Measurements from ENCODE around the gene EFCAB12.
"Not testable (repeated sequence)": the region's sequence is repeated elsewhere in the genome, so short reads cannot be mapped to it uniquely, and the experiment has no call there.

The EFCAB12 gene

DNA sequence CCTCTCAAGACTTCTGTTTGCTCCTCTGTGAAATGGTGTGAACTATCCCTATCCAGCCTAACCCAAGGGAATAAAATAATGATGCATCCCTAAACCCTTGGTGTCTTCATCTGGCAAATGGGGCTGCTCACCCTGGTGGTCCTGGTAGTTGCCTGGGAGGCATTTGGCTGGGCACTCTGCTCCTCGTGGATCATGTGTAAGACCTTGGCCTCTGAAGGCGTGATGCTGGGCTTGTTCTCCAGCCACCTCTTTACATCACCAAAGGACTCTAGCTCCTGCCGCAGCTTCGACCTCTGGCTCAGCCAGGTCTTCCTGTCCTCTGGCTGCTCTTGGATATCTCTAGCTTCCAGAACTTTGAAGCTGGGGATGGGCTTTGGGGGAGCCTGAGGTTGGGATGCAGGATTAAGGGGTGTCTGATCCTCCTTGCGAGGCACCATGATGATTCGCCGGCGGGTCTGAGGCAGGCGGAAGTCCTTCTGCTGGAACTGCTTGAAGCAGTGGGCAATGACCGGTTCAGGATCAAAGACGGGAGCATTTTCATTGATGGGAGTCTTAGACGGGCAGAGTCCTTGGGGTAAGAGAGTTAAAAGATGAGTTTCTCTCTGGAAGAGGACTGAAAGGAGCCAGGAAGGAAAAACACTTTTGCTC, 7.1 kb downstream of the EFCAB12 start:
- no peak for DNase-seq (ENCODE audit: low read depth in 2 of 2)

DNA sequence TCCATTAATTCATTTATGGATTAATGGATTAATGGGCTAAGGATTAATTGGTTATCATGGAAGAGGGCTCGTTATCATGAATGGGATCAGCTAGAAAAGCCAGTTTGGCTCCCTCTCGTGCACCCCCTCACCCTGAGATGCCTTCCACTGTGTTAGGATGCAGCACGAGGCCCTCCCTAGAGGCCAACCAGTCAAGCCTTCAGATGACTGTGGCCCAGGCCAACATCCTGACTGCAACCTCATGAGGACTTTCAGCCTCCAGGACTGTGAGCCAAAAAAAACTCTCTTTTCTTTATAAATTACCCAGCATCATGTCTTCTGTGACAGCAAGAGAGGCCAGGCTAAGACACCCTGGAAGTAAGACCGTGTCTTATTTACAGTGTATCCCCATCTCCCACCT, 9.0 kb downstream of the EFCAB12 start:
- DNase-seq (ENCODE audit: low read depth in 2 of 2) = no peak

DNA sequence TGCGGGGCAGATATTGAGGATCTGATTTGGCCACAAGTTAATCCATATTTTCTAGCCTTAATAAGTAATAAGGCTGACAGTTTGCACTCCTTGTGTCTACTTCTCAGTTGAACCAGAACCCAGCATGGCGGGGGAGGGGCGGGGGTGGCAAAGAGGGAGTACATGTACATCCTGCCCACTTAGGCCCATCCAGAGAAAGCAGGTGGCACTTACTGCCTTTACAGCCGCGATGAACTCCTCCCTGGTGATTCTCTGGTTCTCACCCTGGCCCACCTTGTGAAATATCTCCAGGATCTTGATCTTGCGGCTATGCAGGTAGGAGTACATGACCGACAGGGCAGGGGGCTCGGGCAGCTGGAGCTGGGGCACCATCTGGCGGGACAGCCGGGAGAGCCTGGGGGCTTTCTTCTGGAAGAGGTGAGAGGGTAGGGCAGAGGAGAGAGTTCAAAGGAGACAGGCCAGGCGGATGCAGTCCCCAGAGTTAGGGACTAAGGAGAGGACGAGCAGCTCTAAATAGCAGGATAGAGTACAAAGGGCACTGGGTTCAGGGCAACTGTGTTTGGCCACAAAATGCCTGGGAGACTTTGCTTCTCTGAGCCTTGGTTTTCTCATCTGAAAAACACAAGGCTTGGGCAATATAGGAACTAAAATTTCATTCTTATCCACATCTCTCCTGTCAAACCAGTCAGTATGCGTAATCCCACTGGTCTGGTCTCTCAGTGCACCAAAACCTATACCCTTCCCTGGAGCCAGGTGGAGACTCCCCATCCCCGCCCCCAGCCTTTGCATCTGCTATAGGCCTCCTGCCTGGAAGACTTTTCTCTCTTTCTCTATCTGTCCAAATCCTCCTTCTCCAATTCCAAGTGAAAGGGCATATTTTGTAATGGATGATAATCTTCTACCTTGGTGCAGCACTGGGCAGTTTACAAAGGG, 10.1 kb downstream of the EFCAB12 start:
- DNase-seq (ENCODE audit: low read depth in 2 of 2) = no peak

DNA sequence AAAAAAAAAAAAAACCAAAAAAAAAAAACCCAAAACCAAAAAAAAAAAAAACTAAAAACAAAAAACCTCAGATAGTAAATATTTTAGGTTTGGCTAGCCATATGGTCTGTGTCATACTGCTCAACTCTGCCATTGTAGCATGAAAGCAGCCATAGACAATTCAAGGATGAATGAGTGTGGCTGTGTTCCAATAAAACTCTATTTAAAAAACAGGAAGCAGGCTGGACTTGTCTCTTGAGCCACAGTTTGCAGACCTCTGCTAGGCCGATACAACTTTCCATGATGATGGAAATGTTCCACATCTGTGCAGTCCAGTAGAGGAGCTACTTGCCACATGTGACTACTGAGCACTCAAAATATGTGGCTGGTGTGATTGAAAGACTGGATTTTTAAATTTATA, 11.1 kb downstream of the EFCAB12 start:
- no peak for DNase-seq (ENCODE audit: low read depth in 2 of 2)

DNA sequence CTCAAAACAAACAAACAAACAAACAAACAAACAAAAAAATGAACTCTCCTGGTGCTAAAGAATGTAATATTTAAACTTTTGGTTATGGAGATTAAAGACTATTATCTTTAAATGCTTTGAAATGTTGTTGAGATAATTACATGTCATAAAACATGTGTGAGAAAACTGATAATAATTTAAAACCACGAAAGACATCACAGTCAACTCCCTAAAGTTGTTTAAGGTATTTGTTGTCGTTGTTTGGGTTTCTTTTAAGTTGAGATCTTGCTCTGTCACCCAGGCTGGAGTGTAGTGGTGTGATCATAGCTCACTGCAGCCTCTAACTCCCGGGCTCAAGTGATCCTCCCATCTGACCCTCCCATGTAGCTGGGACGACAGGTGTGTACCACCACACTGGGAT, 12.0 kb downstream of the EFCAB12 start:
- no peak for DNase-seq (ENCODE audit: low read depth in 2 of 2)

DNA sequence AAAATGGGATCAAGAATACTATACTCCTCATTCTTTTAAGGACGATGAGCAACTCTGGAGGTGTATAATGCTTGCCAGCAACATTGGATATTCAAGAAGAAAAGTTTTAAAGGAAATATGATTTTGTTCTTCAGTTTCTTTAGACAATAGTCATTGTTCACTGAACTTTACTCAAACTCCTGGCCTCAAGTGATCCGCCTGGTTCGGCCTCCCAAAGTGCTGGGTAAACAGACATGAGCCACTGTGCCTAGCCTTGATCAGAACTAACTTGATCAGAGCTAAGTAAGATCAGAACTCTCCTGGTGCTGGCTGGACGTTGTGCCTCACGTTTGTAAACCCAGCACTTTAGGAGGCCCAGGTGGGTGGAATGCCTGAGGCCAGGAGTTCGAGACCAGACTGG, 12.6 kb downstream of the EFCAB12 start:
- DNase-seq (ENCODE audit: low read depth in 2 of 2) = no peak

DNA sequence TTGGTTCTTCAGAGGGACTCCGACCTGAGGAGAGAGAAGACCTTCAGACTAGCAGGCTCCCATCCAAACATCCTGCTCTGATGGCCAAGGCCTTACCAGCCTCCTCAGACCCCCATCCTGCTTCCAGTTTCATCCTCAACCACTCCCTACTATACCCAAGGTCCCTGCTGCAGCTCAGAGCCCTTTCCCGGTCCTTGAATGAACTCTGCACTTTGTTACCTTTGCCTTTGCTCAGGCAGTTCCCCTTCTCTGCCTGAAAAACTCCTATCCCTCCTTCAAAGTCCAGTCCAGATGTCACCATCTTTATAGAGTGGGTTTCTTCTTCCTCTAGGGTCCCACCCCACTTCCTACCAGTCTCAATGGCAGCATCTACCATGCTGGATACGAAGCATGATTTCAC, 13.1 kb downstream of the EFCAB12 start:
- DNase-seq (ENCODE audit: low read depth in 2 of 2) = no peak

DNA sequence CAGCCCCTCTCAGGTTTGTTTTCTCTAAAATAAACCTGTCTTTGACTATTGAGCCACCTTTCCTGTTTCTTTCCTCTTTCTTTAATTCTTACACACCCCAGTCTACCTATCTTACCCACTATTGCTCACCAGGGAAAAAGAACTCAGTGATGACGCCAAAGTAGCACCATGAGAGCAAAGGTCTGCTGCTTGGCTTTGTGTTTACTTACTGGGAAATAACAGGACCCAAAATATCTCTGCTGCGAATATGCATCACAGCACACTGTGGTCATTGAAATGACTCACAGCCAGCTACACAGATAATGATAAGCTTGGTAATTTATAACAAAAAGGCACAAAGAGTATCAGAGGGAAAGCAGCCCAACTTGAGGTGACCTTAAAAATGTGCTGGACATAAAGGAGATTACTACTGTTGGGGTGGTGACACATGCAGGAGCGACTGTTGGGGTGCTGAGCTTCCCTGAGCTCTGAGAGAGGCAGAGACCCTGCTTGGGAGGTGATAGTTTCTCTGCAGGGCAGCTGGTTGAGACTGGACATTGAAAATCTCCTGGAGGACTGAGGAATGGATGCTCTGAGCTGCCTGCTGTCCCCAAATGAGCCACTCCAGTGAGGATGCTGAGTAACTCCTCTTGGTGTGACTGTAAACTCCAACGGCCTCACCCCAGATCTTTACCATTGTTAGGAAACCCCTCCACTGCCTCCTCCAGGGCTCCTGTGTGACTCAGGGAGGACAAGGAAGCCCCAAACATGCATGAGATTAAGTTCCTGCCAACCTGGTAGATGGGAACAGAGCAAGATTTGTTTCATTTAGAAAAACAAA, 14.5 kb downstream of the EFCAB12 start:
- DNase-seq (ENCODE audit: low read depth in 2 of 2) = no peak

DNA sequence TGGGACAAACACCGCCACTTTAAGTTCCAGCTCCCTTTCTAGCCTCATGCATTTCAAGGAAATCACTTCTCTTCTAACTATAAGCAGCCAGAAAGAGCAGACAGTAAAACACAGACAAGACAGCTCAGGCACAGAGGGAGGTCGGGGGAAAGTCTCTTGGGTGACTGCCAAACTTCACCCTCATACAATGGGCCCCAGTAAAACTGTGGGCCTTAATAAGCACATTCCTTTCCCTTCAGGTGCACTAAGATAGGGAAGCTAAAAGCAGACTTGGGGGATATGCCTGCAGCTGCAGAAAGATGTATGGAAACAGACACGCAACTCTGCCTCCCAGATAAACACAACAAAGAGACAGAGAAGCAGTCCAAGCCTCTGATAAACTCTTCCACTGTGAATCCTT, 15.2 kb downstream of the EFCAB12 start:
- not testable (repeated sequence) for DNase-seq (ENCODE audit: low read depth in 2 of 2)

DNA sequence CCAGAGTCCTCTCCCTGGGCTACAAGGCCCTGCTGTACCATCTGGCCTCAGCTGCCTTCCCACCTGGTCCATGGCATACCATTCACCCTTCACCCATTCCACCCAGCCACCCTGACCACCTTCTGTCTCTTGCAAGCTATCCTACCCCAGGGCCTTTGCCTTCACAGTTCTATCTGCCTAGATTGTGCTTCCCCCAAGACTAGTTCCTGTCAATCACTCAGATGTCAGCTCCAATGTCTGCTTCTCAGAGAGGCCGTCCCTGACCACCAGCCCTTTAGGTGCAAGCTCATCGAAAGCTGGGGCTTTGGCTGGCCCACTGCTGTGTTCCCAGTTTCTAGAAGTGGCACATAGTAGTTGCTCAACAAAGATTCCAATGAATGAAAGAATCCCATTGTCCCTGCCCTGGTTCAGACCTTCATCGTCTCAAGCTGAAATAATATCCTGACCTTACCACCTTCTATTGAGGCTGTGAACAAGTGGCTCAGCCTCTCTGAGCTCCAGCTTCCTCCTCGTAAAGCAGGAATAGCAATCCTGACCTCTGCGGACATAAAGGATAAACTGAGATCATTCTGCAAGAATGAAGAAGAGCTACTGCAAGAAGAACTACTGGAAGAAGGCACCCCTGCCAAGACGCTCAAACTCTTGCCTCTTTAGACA, 15.8 kb downstream of the EFCAB12 start:
- DNase-seq (ENCODE audit: low read depth in 2 of 2) = no peak

DNA sequence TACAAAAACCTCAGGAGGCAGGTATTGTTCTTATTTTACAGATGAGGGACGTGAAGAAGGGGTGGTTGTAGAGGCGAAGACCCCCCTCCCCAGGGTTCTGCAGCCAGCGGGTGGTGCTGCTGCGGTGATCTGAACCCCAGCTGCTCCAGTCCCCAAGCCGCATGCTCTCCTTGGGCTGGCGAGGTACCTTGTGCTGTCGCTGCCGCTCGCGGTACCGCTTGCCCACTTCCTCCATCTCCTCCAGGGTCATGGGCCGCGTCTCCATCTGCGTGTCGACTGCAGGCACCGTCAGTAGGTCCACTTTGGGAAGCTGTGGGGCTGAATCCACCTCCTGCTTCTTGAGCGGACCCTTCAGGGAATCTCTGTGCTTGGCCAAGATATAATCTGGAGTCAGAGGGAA, 17.5 kb downstream of the EFCAB12 start:
- DNase-seq (ENCODE audit: low read depth in 2 of 2) = no peak

DNA sequence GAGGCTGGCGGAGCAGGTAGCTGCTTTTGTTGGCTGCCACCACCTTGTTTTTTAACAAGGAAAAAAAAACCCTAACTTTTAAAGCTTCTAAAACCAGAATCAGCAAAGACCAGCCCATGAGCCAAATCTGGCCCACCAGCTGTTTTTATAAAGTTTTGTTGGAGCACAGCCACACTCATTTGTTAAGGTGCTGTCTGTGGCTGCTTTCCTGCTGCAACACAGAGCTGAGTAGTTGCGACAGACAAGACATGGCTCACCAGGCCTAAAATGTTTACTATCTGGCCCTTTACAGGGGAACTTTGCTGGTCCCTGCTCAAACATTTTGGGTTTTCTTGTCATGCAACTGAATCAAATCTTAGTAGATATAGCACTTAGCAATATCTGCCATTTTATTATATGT, 18.9 kb downstream of the EFCAB12 start:
- DNase-seq (ENCODE audit: low read depth in 2 of 2) = no peak

DNA sequence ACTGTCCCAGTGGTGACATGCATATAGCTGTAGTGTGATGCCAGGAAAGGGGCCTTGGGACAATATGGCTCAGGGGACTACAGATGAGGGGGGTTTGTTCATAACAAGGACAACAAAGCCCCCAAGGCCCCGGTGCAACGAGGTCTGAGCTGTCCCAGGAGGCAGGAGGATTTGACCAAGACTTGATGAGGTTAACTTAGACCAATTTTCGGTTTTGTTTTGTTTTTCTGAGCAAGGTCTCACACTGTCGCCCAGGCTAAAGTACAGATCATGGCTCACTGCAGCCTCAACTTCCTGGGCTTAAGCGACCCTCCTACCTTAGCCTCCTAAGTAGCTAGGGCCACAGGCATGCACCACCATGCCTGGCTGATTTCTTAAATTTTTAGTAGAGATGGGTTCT, 23.8 kb downstream of the EFCAB12 start:
- DNase-seq (ENCODE audit: low read depth in 2 of 2) = no peak

DNA sequence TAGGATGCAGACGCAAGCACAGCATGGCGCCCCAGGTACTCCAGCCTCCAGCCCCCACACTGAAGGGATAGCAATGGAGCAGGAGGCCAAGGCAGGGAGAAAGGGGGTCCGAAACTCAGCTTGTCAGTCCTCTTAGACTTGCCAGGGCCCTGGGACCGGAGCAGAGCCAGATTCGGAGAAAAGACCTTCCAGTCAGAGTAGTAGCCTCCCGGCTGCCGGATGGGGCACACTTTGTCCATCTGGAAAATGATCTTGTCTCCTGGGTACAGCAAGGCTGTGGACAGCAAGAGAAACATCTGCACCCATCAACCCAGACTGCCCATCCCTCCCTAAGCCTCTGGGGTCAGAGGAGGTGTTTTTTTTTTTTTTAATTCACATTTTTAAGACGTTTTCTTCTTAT, 24.3 kb downstream of the EFCAB12 start:
- no peak for DNase-seq (ENCODE audit: low read depth in 2 of 2)

DNA sequence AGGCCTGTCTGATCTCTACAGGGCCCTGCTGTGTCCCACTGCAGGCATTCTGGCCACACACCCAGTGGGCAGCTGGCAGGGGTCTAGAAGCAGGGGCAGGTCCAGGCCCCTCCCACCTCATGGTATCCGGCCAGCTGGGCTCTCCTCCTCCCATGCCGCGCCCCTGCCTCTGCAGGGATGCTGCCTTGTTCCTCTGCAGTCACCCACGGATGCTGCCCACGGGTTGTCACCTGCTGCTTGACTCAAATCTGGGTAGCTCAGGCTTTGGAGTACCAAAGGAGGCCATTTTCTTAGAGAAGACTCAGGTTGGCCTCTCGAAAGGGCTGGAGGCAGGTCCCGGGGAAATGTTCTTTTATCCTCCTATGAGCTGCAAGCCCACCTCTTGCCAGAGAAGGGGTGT, 25.0 kb downstream of the EFCAB12 start:
- no peak for DNase-seq (ENCODE audit: low read depth in 2 of 2)

DNA sequence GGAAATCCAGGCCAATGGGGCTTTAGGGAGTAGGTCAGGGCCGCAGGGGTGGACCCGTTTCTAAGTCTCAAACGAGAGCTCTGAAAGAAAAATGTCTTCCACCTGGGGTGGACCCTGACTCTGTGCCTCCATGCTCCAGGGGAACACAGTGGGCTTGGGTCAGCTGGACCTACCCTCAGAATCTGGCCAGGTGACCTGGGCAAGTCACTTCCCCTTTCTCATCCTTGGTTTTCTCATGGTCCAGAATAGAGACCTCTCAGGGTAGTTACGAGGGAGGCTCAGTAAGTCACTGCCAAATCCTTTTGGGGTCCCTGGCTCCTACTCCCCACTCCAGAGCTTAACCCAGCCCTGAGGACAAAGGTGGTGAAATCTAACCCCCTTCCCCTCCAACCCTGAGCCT, 25.8 kb downstream of the EFCAB12 start:
- DNase-seq (ENCODE audit: low read depth in 2 of 2) = no peak

DNA sequence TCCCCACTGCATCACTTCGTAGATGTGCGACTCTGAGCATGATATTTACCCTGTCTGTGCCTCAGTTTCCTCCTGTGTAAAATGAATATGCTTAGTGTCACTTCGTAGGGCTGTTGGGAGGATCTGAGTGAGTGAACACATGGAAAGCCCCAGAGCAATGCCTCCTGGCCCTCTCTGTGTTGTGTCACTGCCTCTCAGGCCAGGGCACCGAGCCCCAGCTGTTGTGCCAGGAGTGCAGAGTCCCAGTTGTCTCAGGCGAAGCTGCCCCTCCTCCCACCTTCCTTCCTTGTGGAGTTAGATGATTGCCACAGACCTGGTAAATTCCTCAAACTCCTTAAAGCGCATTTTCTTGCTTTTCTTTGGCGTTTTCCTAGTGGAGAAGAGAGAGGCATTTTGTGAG, 26.2 kb downstream of the EFCAB12 start:
- no peak for DNase-seq (ENCODE audit: low read depth in 2 of 2)

DNA sequence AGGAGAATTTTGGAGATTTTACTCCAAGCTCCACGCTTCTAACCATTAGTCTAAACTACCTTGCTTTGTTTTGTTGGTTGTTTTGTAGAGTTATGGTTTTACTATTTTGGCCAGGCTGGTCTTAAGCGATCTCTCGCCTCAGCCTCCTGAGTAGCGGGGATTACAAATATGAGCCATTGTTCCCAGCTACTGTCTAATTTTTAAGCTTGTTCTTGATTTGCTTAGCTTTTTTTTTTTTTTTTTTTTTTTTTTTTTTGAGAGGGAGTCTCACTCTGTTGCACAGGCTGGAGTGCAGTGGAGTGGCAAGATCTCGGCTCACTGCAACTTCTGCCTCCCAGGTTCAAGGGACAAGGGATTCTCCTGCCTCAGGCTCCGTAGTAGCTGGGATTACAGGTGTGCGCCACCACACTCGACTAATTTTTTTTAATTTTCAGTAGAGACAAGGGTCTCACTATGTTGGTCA, 28.5 kb downstream of the EFCAB12 start:
- DNase-seq (ENCODE audit: low read depth in 2 of 2) = no peak

DNA sequence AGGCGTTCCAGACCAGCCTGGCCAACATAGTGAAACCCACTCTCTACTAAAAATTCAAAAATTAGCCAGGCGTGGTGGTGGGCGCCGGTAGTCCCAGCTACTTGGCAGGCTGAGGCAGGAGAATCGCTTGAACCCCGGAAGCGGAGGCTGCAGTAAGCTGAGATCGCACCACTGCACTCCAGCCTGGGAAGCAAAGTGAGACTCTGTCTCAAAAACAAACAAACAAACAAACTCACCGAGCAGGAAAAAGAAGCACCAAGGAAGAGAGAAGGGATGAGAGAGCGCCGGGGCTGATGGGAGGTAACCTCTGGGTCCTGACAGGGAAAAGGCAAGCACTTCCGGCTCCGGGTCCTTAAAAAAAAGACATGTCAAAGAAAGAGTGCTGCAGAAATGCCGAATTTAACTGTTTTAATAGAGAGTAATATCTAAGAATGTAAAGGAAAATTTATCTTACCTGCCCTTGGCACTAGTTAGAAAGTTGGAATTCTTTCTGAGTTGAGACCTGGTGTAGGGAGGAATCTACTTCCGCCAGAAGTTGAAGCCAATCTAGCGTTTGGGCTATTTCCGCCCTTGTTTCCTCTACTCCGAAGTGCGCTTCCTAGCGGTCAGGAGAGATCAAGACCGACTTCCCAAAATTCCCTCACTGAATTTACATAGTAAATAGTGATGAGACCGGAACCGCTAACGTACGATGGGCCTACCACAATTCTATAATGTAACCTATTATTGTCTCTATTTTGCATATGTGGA, 29.1 kb downstream of the EFCAB12 start:
- peak; percentile 93 for DNase-seq (ENCODE audit: low read depth in 2 of 2)

DNA sequence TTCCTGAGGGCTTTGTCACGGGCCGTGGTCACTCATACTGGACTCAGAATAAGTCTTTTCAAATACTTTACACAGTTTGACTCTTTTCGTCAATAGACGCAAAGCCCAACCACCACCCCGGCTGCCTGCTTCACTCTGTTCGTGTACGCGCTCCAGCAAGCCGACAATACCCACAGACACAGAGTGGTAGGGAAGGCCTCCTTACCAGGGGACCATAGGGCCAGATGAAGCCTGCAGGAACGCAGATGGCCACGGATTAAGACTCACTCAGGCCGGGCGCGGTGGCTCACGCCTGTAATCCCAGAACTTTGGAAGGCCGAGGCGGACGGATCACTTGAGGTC, 29.7 kb downstream of the EFCAB12 start:
- no peak for DNase-seq (ENCODE audit: low read depth in 2 of 2)

Measured in fibroblast of skin of left quadriceps (primary cell).